ENCODE data around the gene LDLRAD2.

GRCh38 chr1:21834094-21834493, 22.0 kb downstream of the LDLRAD2 start:
- TF ChIP-seq CTCF (IDR thresholded peaks at IDR 0.05) (no peak), POLR2A (IDR thresholded peaks at IDR 0.05) (no peak)
